SU-DHL-6 (cell line): Measurements from ENCODE around the gene MTX1.

Experiments used
- H2AFZ ChIP-seq: fragments of 200-600 bp; sonication (generic); 2 replicates; pipeline ENCODE4 v1.6.1; 2014; ENCODE audit warnings: low read depth, mild to moderate bottlenecking, moderate library complexity, mixed read lengths, antibody characterized with exemption, low read length; ENCODE audit not compliant: severe bottlenecking
- H3F3A ChIP-seq: fragments of 200-600 bp; shearing (Covaris generic); 2 replicates; pipeline ENCODE4 v1.6.0; 2016; ENCODE audit warnings: antibody characterized with exemption, mild to moderate bottlenecking; ENCODE audit not compliant: insufficient read depth
- H3K27ac ChIP-seq: fragments of 200-600 bp; sonication (generic); 2 replicates; pipeline ENCODE4 v1.5.1; 2016; ENCODE audit warnings: low read depth, mild to moderate bottlenecking, low read length, moderate library complexity, mixed read lengths
- H3K27me3 ChIP-seq: fragments of 200-600 bp; sonication (generic), shearing (Covaris generic); 2 replicates; pipeline ENCODE4 v1.6.0; 2014; ENCODE audit warnings: mild to moderate bottlenecking, low read length
- H3K36me3 ChIP-seq: fragments of 200-600 bp; sonication (generic); 2 replicates; pipeline ENCODE4 v1.6.1; 2014; ENCODE audit warnings: mild to moderate bottlenecking, low read length, mixed read lengths
- H3K4me2 ChIP-seq: fragments of 300-600, 200-600 bp; shearing (Covaris generic), sonication (generic); 2 replicates; pipeline ENCODE4 v1.6.0; 2014; ENCODE audit warnings: low read length, low read depth, mild to moderate bottlenecking; ENCODE audit not compliant: poor library complexity, severe bottlenecking
- H3K4me3 ChIP-seq: fragments of 200-600 bp; sonication (generic); 2 replicates; pipeline ENCODE4 v1.5.1; 2014; ENCODE audit warnings: antibody characterized with exemption, low read length, mild to moderate bottlenecking, mixed read lengths; ENCODE audit not compliant: insufficient read depth, poor library complexity, severe bottlenecking
- H3K79me2 ChIP-seq: fragments of 200-600 bp; sonication (generic); 2 replicates; pipeline ENCODE4 v1.6.1; 2014; ENCODE audit warnings: mild to moderate bottlenecking, low read length, moderate library complexity; ENCODE audit not compliant: insufficient read depth
- H3K9ac ChIP-seq: fragments of 200-600 bp; sonication (generic); 2 replicates; pipeline ENCODE4 v1.7.0; 2014; ENCODE audit warnings: mild to moderate bottlenecking, low read length
- H3K9me2 ChIP-seq: fragments of 200-600 bp; sonication (generic); replicated peaks from 2 replicates; pipeline ENCODE4 v1.6.1; 2014; ENCODE audit warnings: low read length; ENCODE audit not compliant: insufficient read depth
- H3K9me3 ChIP-seq: fragments of 200-600 bp; sonication (generic); 2 replicates; pipeline ENCODE4 v1.6.1; 2014; ENCODE audit warnings: low read length, mixed read lengths; ENCODE audit not compliant: insufficient read depth
- H4K20me1 ChIP-seq: fragments of 200-600 bp; sonication (generic); 2 replicates; pipeline ENCODE4 v1.6.1; 2014; ENCODE audit warnings: low read depth, mild to moderate bottlenecking, antibody characterized with exemption, low read length, moderate library complexity, mixed read lengths
- EZH2phosphoT487 ChIP-seq: fragments of 200-600 bp; sonication (generic), shearing (Covaris generic); conservative IDR thresholded peaks from 2 replicates; pipeline ENCODE4 v1.6.1; 2018; ENCODE audit warnings: mild to moderate bottlenecking, antibody characterized with exemption, low read length, moderate library complexity, mixed read lengths
- TF ChIP-seq, protein P1 (sequence below): fragments of 200-600 bp; sonication (generic); IDR thresholded peaks from one replicate; pipeline ENCODE4 v1.5.1; 2017; ENCODE audit warnings: antibody characterized with exemption, mild to moderate bottlenecking, low read length, moderate library complexity; ENCODE audit not compliant: insufficient read depth, poor library complexity, severe bottlenecking

The MTX1 gene

GRCh38 chr1:155247667-155248553 lies 39.4 kb downstream of the MTX1 start:
- no peak overlapping the region for H3K4me2 ChIP-seq
- no peak overlapping the region for H2AFZ ChIP-seq
- no peaks in the 10 kb centered on the region for H3K9me2 ChIP-seq
- no peak overlapping the region for H3K27ac ChIP-seq
- H3K79me2 ChIP-seq, result peaks cover 12% of the 10 kb centered on the region; the same call in 1 of the 2 replicates
- no peaks in the 10 kb centered on the region for H3K9me3 ChIP-seq
- H3K27me3 ChIP-seq, result no peaks in the 10 kb centered on the region
- TF ChIP-seq, protein P1, sequence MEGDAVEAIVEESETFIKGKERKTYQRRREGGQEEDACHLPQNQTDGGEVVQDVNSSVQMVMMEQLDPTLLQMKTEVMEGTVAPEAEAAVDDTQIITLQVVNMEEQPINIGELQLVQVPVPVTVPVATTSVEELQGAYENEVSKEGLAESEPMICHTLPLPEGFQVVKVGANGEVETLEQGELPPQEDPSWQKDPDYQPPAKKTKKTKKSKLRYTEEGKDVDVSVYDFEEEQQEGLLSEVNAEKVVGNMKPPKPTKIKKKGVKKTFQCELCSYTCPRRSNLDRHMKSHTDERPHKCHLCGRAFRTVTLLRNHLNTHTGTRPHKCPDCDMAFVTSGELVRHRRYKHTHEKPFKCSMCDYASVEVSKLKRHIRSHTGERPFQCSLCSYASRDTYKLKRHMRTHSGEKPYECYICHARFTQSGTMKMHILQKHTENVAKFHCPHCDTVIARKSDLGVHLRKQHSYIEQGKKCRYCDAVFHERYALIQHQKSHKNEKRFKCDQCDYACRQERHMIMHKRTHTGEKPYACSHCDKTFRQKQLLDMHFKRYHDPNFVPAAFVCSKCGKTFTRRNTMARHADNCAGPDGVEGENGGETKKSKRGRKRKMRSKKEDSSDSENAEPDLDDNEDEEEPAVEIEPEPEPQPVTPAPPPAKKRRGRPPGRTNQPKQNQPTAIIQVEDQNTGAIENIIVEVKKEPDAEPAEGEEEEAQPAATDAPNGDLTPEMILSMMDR, result no peak
- no peak for TF ChIP-seq EZH2phosphoT487
- H3K36me3 ChIP-seq, result no peaks in the 10 kb centered on the region
- H3K4me3 ChIP-seq, result no peak overlapping the region
- peaks cover 28% of the 10 kb centered on the region; the same call in 1 of the 2 replicates for H3F3A ChIP-seq
- H4K20me1 ChIP-seq, result no peaks in the 10 kb centered on the region
- no peak overlapping the region for H3K9ac ChIP-seq

DNA sequence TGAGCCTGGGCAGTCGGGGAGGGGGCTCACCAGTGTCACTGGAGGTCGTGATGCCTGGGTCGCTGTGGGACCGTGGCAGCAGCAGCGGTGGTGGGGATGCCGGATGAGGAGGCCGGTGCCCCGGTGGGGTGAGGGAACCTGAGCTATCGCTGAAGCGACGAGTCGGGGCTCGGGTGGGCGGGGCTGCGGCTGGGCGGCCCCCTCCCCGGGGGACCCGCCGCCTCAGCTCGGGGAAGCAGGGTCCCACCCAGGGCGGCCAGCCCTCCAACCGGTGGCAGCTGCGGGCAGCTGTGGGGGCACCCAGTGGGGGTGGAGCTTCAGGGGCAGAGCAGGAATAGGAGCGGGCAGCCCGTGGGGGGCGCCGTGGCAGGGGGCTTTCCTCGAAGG lies 41.7 kb downstream of the MTX1 start:
- peak overlapping the region; percentile 57 for H2AFZ ChIP-seq

DNA sequence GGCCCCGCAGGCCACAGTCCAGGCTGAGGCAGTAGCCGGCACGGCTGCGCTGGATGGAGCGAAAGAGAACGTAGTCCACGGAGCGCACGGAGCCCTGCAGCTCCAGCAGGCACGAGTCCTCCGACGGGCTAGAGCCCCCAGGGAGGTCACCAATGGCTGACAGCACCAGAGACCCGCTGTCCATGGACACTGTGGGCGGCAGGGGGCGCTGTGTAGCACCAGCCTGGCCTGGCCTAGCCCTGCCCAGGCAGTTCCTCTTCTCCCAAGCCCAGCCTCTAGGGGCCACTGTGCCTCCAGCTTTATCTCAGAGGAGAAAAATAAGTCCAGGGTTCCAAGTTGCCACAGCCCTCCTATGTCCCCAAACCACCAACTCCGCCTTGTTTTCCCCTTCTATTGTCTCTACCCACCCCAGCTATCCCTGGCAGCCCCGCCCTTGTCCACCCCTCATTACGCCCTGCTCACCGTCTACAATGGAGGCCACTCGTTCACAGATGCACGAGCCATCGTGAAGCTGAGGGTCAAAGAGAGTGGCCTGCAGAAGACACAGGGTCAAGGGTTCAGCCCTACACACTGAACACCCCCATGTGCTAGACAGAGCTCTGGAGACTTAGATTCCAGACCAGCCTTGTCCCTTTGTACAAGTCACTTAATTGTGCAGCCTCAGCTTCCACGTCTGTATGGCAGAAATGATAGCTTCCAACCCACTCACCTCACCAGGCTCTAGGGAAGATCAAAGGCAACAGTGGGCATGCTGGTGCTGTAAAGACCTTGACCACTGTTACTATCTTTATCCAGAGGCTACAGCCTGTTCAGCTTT lies 42.3 kb downstream of the MTX1 start:
- H3K27ac ChIP-seq, result peak overlapping the region; percentile 85
- no peaks in the 10 kb centered on the region for H3K27me3 ChIP-seq
- TF ChIP-seq EZH2phosphoT487, result no peak
- TF ChIP-seq, protein P1, result peak; percentile 99
- peak overlapping the region; percentile 72 for H3K4me2 ChIP-seq
- no peaks in the 10 kb centered on the region for H3K9me3 ChIP-seq
- H3K9me2 ChIP-seq, result no peaks in the 10 kb centered on the region
- peak overlapping the region; percentile 56 for H3K9ac ChIP-seq
- H3F3A ChIP-seq, result peaks cover 27% of the 10 kb centered on the region; the same call in 1 of the 2 replicates
- H2AFZ ChIP-seq, result peak overlapping the region; percentile 70
- H3K4me3 ChIP-seq, result peak overlapping the region; percentile 49
- H3K79me2 ChIP-seq, result no peaks in the 10 kb centered on the region
- H3K36me3 ChIP-seq, result no peaks in the 10 kb centered on the region
- no peaks in the 10 kb centered on the region for H4K20me1 ChIP-seq

More for the DNA sequence above, 41.7 kb downstream of the MTX1 start:
- H3K4me3 ChIP-seq, result peak overlapping the region; percentile 49
- TF ChIP-seq, protein P1, result no peak
- TF ChIP-seq EZH2phosphoT487, result no peak
- peak overlapping the region; percentile 56 for H3K9ac ChIP-seq
- H4K20me1 ChIP-seq, result no peaks in the 10 kb centered on the region
- no peaks in the 10 kb centered on the region for H3K79me2 ChIP-seq
- H3K27me3 ChIP-seq, result no peaks in the 10 kb centered on the region
- H3K9me3 ChIP-seq, result no peaks in the 10 kb centered on the region
- H3K36me3 ChIP-seq, result no peaks in the 10 kb centered on the region
- H3K27ac ChIP-seq, result peak overlapping the region; percentile 85
- H3F3A ChIP-seq, result peaks cover 28% of the 10 kb centered on the region; the same call in 1 of the 2 replicates
- H3K9me2 ChIP-seq, result no peaks in the 10 kb centered on the region
- H3K4me2 ChIP-seq, result peak overlapping the region; percentile 72
